Measurements from ENCODE around the gene SLC9A8. TPM values are rescaled to one million over a fixed set of nuclear protein-coding genes. Genes with fewer than 3 reads are reported as not detected.

The SLC9A8 gene
- total and polyA plus RNA-seq, 12 donors = 12.4 to 23.3 (median 17.5) TPM

- H3K9me3 ChIP-seq (replicated peaks in 1 of 3) = no peaks in the 10 kb centered on the region
- TF ChIP-seq POLR2A (IDR thresholded peaks at IDR 0.05) (no peak), CTCF (IDR thresholded peaks at IDR 0.05) (peak in 1 of 6 experiments; percentile 22)
- H3K36me3 ChIP-seq (replicated peaks in 1 of 2) = peaks cover 0 to 16% of the 10 kb centered on the region in 2 donors
- DNase-seq = peak in 3 of 7 donors; percentile 35 to 54 (median 44)
- intact Hi-C loops (cut with DNase I) = loop anchor here in 1 of 2 donors (10.0 kb wide), 1 partner anchor 107 kb away; the partner anchor contains the start of gene B4GALT5
- no peaks in the 10 kb centered on the region for H3K27me3 ChIP-seq
- no peak overlapping the region for H3K4me3 ChIP-seq
- H3K27ac ChIP-seq = no peak overlapping the region
- WGBS, 4 donors = 62 to 71% (median 67%) methylated on average over 2 of the region's 2 CpGs
- H3K4me1 ChIP-seq (replicated peaks in 1 of 2) = peaks cover 7 to 25% of the 10 kb centered on the region in 2 donors
Measured at GRCh38 chr20:49821870-49822331, 9.3 kb downstream of the SLC9A8 start.

GRCh38 chr20:49823152-49823847 lies 10.7 kb downstream of the SLC9A8 start:
- Histone ChIP-seq H3K36me3 (replicated peaks in 1 of 2) (peaks cover 0 to 16% of the 10 kb centered on the region in 2 donors), H3K4me3 (no peak overlapping the region), H3K27me3 (no peaks in the 10 kb centered on the region), H3K27ac (peak overlapping the region in 2 of 5 donors; percentile 1 to 26), H3K4me1 (replicated peaks in 1 of 2) (peaks cover 7 to 25% of the 10 kb centered on the region in 2 donors), H3K9me3 (replicated peaks in 1 of 3) (no peaks in the 10 kb centered on the region)
- DNase-seq = no peak
- TF ChIP-seq CTCF (IDR thresholded peaks at IDR 0.05) (no peak), POLR2A (IDR thresholded peaks at IDR 0.05) (no peak)
- WGBS, 4 donors = 31 to 48% (median 44%) methylated on average over 2 of the region's 2 CpGs
- intact Hi-C loops (cut with DNase I) = loop anchor here in 1 of 2 donors (10.0 kb wide), 1 partner anchor 108 kb away; the partner anchor contains the start of gene B4GALT5

GRCh38 chr20:49824206-49824605 lies 11.6 kb downstream of the SLC9A8 start:
- Histone ChIP-seq H3K9me3 (replicated peaks in 1 of 3) (no peaks in the 10 kb centered on the region), H3K27ac (no peak overlapping the region), H3K27me3 (no peaks in the 10 kb centered on the region), H3K4me3 (no peak overlapping the region), H3K36me3 (replicated peaks in 1 of 2) (peaks cover 0 to 16% of the 10 kb centered on the region in 2 donors), H3K4me1 (replicated peaks in 1 of 2) (peaks cover 7 to 25% of the 10 kb centered on the region in 2 donors)
- WGBS, 4 donors = 72 to 91% (median 84%) methylated on average over 2 of the region's 2 CpGs
- intact Hi-C loops (cut with DNase I) = loop anchor here in 1 of 2 donors (10.0 kb wide), 1 partner anchor 109 kb away; the partner anchor contains the start of gene B4GALT5
- DNase-seq = no peak
- TF ChIP-seq POLR2A (IDR thresholded peaks at IDR 0.05) (no peak), CTCF (IDR thresholded peaks at IDR 0.05) (no peak)

GRCh38 chr20:49825521-49826033 lies 12.9 kb downstream of the SLC9A8 start:
- peaks cover 0 to 17% of the 10 kb centered on the region in 2 donors for H3K36me3 ChIP-seq (replicated peaks in 1 of 2)

More at GRCh38 chr20:49825521-49826033, 12.9 kb downstream of the SLC9A8 start:
- Histone ChIP-seq H3K9me3 (replicated peaks in 1 of 3) (no peaks in the 10 kb centered on the region), H3K4me3 (no peak overlapping the region), H3K27ac (no peak overlapping the region), H3K4me1 (replicated peaks in 1 of 2) (peaks cover 7 to 25% of the 10 kb centered on the region in 2 donors), H3K27me3 (no peaks in the 10 kb centered on the region)
- 88 to 95% (median 92%) methylated on average over 7 of the region's 7 CpGs for WGBS, 4 donors
- DNase-seq = no peak
- intact Hi-C loops (cut with DNase I) = loop anchor here in 1 of 2 donors (10.0 kb wide), 1 partner anchor 111 kb away; the partner anchor contains the start of gene B4GALT5
- no peak for TF ChIP-seq POLR2A (IDR thresholded peaks at IDR 0.05)
- no peak for TF ChIP-seq CTCF (IDR thresholded peaks at IDR 0.05)

All from adrenal gland (tissue), 12 donors.